Astrocyte (in vitro differentiated cells and primary cell): ENCODE data around the gene SLC16A12.

ENCODE experiments used
- CTCF ChIP-seq: IDR thresholded peaks from 2 replicates; pipeline ENCODE4 v1.5.1; 2011; ENCODE audit warnings: low read depth, mild to moderate bottlenecking, inconsistent platforms, low read length, moderate library complexity; ENCODE audit not compliant: insufficient read depth
- EZH2 ChIP-seq: IDR thresholded peaks from 2 replicates; pipeline ENCODE4 v1.6.1; 2012; ENCODE audit warnings: mild to moderate bottlenecking, low read length, inconsistent platforms; ENCODE audit not compliant: insufficient read depth

GRCh38 chr10:89426230-89426868 lies 109.0 kb downstream of the SLC16A12 start:
- TF ChIP-seq CTCF = peak; percentile 95
- no peak for TF ChIP-seq EZH2
